A549 (cell line): Measurements from ENCODE around the gene CFAP97. TPM values are rescaled to one million over a fixed set of nuclear protein-coding genes. Genes with fewer than 3 reads are reported as not detected.

ENCODE experiments used
- ATAC-seq, 2 experiments: fragments of 200-7000 bp in 1 of 2; fragments of >200 bp in 1 of 2; cut with Nextera tagmentation in 1 of 2; cut with Tn5 transposase in 1 of 2; 3 replicates each; pipeline versions ENCODE4 v1.8.0 to v1.9.1; 2018 to 2020; ENCODE audit warnings: mild to moderate bottlenecking in 1 of 2, moderate library complexity in 1 of 2
- CTCF ChIA-PET: fragments of 300-600 bp; sonication (Branson Sonifier 250); formaldehyde crosslinking; extraction: SDS; loops from one replicate; lab custom pipeline; 2021; ENCODE audit warnings: antibody characterized with exemption, inconsistent platforms; lab: Yijun Ruan, JAX
- POLR2A ChIA-PET: fragments of 350-600 bp; formaldehyde crosslinking; extraction: SDS; loops from one replicate; lab custom pipeline; 2021; ENCODE audit warnings: antibody characterized with exemption, inconsistent platforms; lab: Yijun Ruan, JAX
- DNase-seq, 2 experiments: peaks; one replicate each; pipeline versions ENCODE4 v3.0.0 to v3.0.0-alpha.2; 2011 to 2016; ENCODE audit warnings: low read depth in 1 of 2, low spot score in 1 of 2
- FAIRE-seq: peaks from 2 replicates; lab custom pipeline; 2011; peaks lifted over from hg19 to GRCh38; lab: Jason Lieb, UNC
- H3K27ac ChIP-seq, 2 experiments: fragments of >200 bp; sonication (Bioruptor Twin); formaldehyde crosslinking; 3 replicates each; pipeline ENCODE4 v1.5.1; 2016 to 2017
- H3K4me1 ChIP-seq: fragments of >200 bp; sonication (Bioruptor Twin); formaldehyde crosslinking; 3 replicates; pipeline ENCODE4 v1.6.1; 2016
- H3K4me2 ChIP-seq: fragments of >200 bp; sonication (Bioruptor Twin); formaldehyde crosslinking; 3 replicates; pipeline ENCODE4 v1.6.1; 2016
- H3K4me3 ChIP-seq: fragments of >200 bp; sonication (Bioruptor Twin); formaldehyde crosslinking; 3 replicates; pipeline ENCODE4 v1.5.1; 2016
- H3K9me3 ChIP-seq: fragments of >200 bp; sonication (Bioruptor Twin); formaldehyde crosslinking; 3 replicates; pipeline ENCODE4 v1.6.1; 2016
- BHLHE40 ChIP-seq: IDR thresholded peaks from 2 replicates; pipeline ENCODE4 v1.6.1; 2012; ENCODE audit warnings: low read depth, low read length, inconsistent platforms
- CBX2 ChIP-seq: fragments of 200-600 bp; sonication (generic); IDR thresholded peaks from 2 replicates; pipeline ENCODE4 v1.6.1; 2016; ENCODE audit warnings: low read depth, mild to moderate bottlenecking, borderline replicate concordance
- CEBPB ChIP-seq, 2 experiments: fragments of >200 bp in 1 of 2; sonication (Bioruptor Twin) in 1 of 2; formaldehyde crosslinking in 1 of 2; IDR thresholded peaks; 2 replicates each; pipeline ENCODE4 v1.6.1; 2012 to 2016
- CHD2 ChIP-seq: fragments of 150-350 bp; IDR thresholded peaks from 2 replicates; pipeline ENCODE4 v1.6.1; 2014; ENCODE audit warnings: low read length; ENCODE audit not compliant: partially characterized antibody
- CHD4 ChIP-seq: fragments of 200-600 bp; sonication (generic); IDR thresholded peaks from 2 replicates; pipeline ENCODE4 v1.6.1; 2016; ENCODE audit warnings: antibody characterized with exemption, mild to moderate bottlenecking, borderline replicate concordance
- CTCF ChIP-seq: fragments of >200 bp; sonication (Bioruptor Twin); formaldehyde crosslinking; IDR thresholded peaks from 3 replicates; pipeline ENCODE4 v1.5.1; 2016
- E2F6 ChIP-seq: IDR thresholded peaks from 2 replicates; pipeline ENCODE4 v1.6.1; 2012; ENCODE audit warnings: low read depth, borderline replicate concordance
- FOSB ChIP-seq: fragments of 250-450 bp; sonication (Bioruptor Pico); IDR thresholded peaks from 2 replicates; pipeline ENCODE4 v1.5.0; 2020; ENCODE audit warnings: mild to moderate bottlenecking, moderate library complexity
- GATA3 ChIP-seq: IDR thresholded peaks from 2 replicates; pipeline ENCODE4 v1.6.1; 2012; ENCODE audit warnings: borderline replicate concordance
- HDAC2 ChIP-seq: fragments of 200-600 bp; sonication (generic); IDR thresholded peaks from 2 replicates; pipeline ENCODE4 v1.6.1; 2016
- HMGXB4 ChIP-seq: fragments of 250-450 bp; sonication (Bioruptor Pico); IDR thresholded peaks from 2 replicates; pipeline ENCODE4 v1.5.0; 2021; ENCODE audit warnings: mild to moderate bottlenecking, moderate library complexity, borderline replicate concordance
- HOXB5 ChIP-seq: fragments of 250-450 bp; sonication (Bioruptor Pico); IDR thresholded peaks from 2 replicates; pipeline ENCODE4 v1.5.0; 2020; ENCODE audit warnings: mild to moderate bottlenecking, moderate library complexity
- JUN ChIP-seq, 2 experiments: fragments of >200 bp; sonication (Bioruptor Twin); formaldehyde crosslinking; IDR thresholded peaks; 2 replicates in 1 of 2; 3 replicates in 1 of 2; pipeline ENCODE4 v1.6.1; 2016 to 2017
- MAX ChIP-seq: IDR thresholded peaks from 2 replicates; pipeline ENCODE4 v1.6.1; 2012
- MYC ChIP-seq: IDR thresholded peaks from 2 replicates; pipeline ENCODE4 v1.6.1; 2012; ENCODE audit warnings: mild to moderate bottlenecking, inconsistent platforms, low read length, improper control_type of control experiment, borderline replicate concordance
- NFE2L2 ChIP-seq: fragments of 150-350 bp; conservative IDR thresholded peaks from 2 replicates; pipeline ENCODE4 v1.6.1; 2014; ENCODE audit warnings: low read length
- PHF8 ChIP-seq: fragments of 200-600 bp; sonication (generic); IDR thresholded peaks from 2 replicates; pipeline ENCODE4 v1.6.1; 2016; ENCODE audit warnings: low read depth, mild to moderate bottlenecking, antibody characterized with exemption, moderate library complexity, borderline replicate concordance
- POLR2A ChIP-seq: IDR thresholded peaks from 2 replicates; pipeline ENCODE4 v1.6.1; 2012; ENCODE audit warnings: mild to moderate bottlenecking, low read length
- POLR2AphosphoS2 ChIP-seq: conservative IDR thresholded peaks from 2 replicates; pipeline ENCODE4 v1.6.1; 2012; ENCODE audit warnings: low read length, improper control_type of control experiment, inconsistent platforms
- RCOR1 ChIP-seq: fragments of 150-350 bp; IDR thresholded peaks from 2 replicates; pipeline ENCODE4 v1.6.1; 2014; ENCODE audit warnings: antibody characterized with exemption, low read length, low read depth
- RFX5 ChIP-seq: fragments of 450-650 bp; IDR thresholded peaks from 2 replicates; pipeline ENCODE4 v1.7.1; 2014; ENCODE audit warnings: antibody characterized with exemption, mild to moderate bottlenecking, moderate library complexity
- RNF2 ChIP-seq: fragments of 200-600 bp; sonication (generic); IDR thresholded peaks from 2 replicates; pipeline ENCODE4 v1.6.1; 2016; ENCODE audit warnings: low read depth, mild to moderate bottlenecking, antibody characterized with exemption, moderate library complexity, borderline replicate concordance
- SMC3 ChIP-seq: fragments of >200 bp; sonication (Bioruptor Twin); formaldehyde crosslinking; IDR thresholded peaks from 3 replicates; pipeline ENCODE4 v1.6.1; 2018; ENCODE audit warnings: inconsistent platforms
- SREBF2 ChIP-seq: fragments of 450-650 bp; IDR thresholded peaks from 2 replicates; pipeline ENCODE4 v1.6.1; 2014; ENCODE audit warnings: mild to moderate bottlenecking, moderate library complexity
- TP53 ChIP-seq: fragments of 250-450 bp; sonication (Bioruptor Pico); IDR thresholded peaks from 2 replicates; pipeline ENCODE4 v1.5.0; 2021; ENCODE audit warnings: mild to moderate bottlenecking, moderate library complexity
- USF2 ChIP-seq: fragments of 450-650 bp; IDR thresholded peaks from 2 replicates; pipeline ENCODE4 v1.6.1; 2014; ENCODE audit warnings: antibody characterized with exemption
- ZFP36 ChIP-seq: fragments of 450-650 bp; IDR thresholded peaks from 2 replicates; pipeline ENCODE4 v1.6.1; 2014; ENCODE audit warnings: borderline replicate concordance; ENCODE audit not compliant: partially characterized antibody
- ZSCAN20 ChIP-seq: fragments of 250-450 bp; sonication (Bioruptor Pico); IDR thresholded peaks from 2 replicates; pipeline ENCODE4 v1.8.0; 2022; ENCODE audit warnings: mild to moderate bottlenecking, moderate library complexity
- WGBS: methylation state at CpG from one replicate; pipeline ENCODE4 v1.1.6; 2017; ENCODE audit errors: missing lambda C conversion rate; 5-methylcytosine and 5-hydroxymethylcytosine counted together
- polyA plus RNA-seq, 4 experiments: library from polyadenylated mRNA; depleted of rRNA in 3 of 4; stranded (reverse); fragments of >200 nt; fragmentation: RNase III in 1 of 4; extraction: RNeasy Plus Mini Kit Qiagen cat#74134 plus additional on column Dnase treatment in 1 of 4; gene quantifications; 2 replicates in 3 of 4; 3 replicates in 1 of 4; pipeline ENCODE4 v1.2.3, GENCODE V29; 2011 to 2017

The CFAP97 gene
- polyA plus RNA-seq, 2 of the 4 experiments (the other 2 are of a cell fraction), result 15.8 to 48.2 TPM

- POLR2A ChIA-PET, result no interaction called here
- ATAC-seq, result no peak
- H3K4me2 ChIP-seq, result no peak overlapping the region
- H3K9me3 ChIP-seq, result no peaks in the 10 kb centered on the region
- CTCF ChIA-PET, result no interaction called here
- H3K4me3 ChIP-seq, result no peak overlapping the region
- H3K4me1 ChIP-seq, result no peaks in the 10 kb centered on the region
- TF ChIP-seq RCOR1, result no peak
- TF ChIP-seq MYC, result no peak
- no peak for TF ChIP-seq HMGXB4 (CRISPR knock-in tag)
- TF ChIP-seq POLR2AphosphoS2, result no peak
- no peak for TF ChIP-seq HDAC2
- no peak for TF ChIP-seq SREBF2
- no peak for TF ChIP-seq TP53 (CRISPR knock-in tag)
- no peak for TF ChIP-seq E2F6
- no peak for TF ChIP-seq RNF2
- no peak for TF ChIP-seq HOXB5 (CRISPR knock-in tag)
- no peak for TF ChIP-seq ZSCAN20 (CRISPR knock-in tag)
- no peak for TF ChIP-seq MAX
- no peak for TF ChIP-seq JUN (IDR thresholded peaks at IDR 0.05)
- no peak for TF ChIP-seq CEBPB (IDR thresholded peaks at IDR 0.05)
- TF ChIP-seq CBX2, result no peak
- no peak for TF ChIP-seq CTCF
- no peak for TF ChIP-seq BHLHE40
- TF ChIP-seq RFX5, result no peak
- no peak for TF ChIP-seq CHD4
- TF ChIP-seq NFE2L2, result no peak
- DNase-seq, result no peak
- no peak for FAIRE-seq
- WGBS, result 90% methylated on average over 19 of the region's 19 CpGs
- no peak overlapping the region for H3K27ac ChIP-seq
Observed at GRCh38 chr4:185229021-185229818, 25.4 kb upstream of the CFAP97 start.

GRCh38 chr4:185227713-185228278 lies 24.0 kb upstream of the CFAP97 start:
- 90% methylated on average over 9 of the region's 9 CpGs for WGBS
- ChIA-PET CTCF (interaction anchor here (1.0 kb wide), 1 partner anchor 26 kb away, joined by 3 read pairs; no protein-coding TSS in a partner anchor), POLR2A (no interaction called here)
- Histone ChIP-seq H3K4me2 (no peak overlapping the region), H3K4me1 (no peaks in the 10 kb centered on the region), H3K4me3 (no peak overlapping the region), H3K27ac (no peak overlapping the region), H3K9me3 (no peaks in the 10 kb centered on the region)
- DNase-seq, result no peak
- ATAC-seq, result no peak
- TF ChIP-seq CHD2 (no peak), FOSB (CRISPR knock-in tag) (no peak), CTCF (no peak), SREBF2 (no peak), PHF8 (no peak), GATA3 (no peak), POLR2A (no peak), USF2 (no peak), ZFP36 (no peak), MAX (no peak), SMC3 (no peak), E2F6 (no peak), NFE2L2 (no peak)
- FAIRE-seq, result no peak
